Neural progenitor cell (in vitro differentiated cells): ENCODE results near the gene LRFN2.

Source experiments
- EZH2 ChIP-seq: fragments of 200-600 bp; sonication (generic); IDR thresholded peaks from 2 replicates; pipeline ENCODE4 v1.6.1; 2017; ENCODE audit warnings: antibody characterized with exemption, mild to moderate bottlenecking, moderate library complexity
- TF ChIP-seq, protein P1 (sequence below): fragments of 200-600 bp; sonication (generic); IDR thresholded peaks from 2 replicates; pipeline ENCODE4 v1.5.1; 2017; ENCODE audit warnings: antibody characterized with exemption, mild to moderate bottlenecking

DNA sequence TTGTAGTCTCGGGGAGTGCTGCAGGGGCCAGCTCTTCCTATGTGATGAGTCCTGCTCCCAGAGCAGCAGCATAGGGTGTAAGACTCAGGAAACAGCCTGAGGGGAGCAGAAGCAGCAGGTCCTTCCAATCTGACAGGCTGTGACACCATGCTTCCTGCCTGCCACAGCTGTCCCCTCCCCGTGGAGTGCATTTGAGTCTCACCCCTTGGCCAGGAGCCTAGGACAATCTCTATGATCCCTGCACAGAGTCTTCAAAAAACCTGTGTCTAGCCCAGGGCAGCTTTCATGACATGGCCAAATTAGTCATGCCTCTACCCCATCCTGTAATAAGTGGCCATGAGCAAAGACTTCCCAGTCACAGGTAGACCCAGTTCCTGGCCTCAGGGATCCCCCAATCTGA is 23.1 kb upstream of the LRFN2 start:
- TF ChIP-seq, protein P1, sequence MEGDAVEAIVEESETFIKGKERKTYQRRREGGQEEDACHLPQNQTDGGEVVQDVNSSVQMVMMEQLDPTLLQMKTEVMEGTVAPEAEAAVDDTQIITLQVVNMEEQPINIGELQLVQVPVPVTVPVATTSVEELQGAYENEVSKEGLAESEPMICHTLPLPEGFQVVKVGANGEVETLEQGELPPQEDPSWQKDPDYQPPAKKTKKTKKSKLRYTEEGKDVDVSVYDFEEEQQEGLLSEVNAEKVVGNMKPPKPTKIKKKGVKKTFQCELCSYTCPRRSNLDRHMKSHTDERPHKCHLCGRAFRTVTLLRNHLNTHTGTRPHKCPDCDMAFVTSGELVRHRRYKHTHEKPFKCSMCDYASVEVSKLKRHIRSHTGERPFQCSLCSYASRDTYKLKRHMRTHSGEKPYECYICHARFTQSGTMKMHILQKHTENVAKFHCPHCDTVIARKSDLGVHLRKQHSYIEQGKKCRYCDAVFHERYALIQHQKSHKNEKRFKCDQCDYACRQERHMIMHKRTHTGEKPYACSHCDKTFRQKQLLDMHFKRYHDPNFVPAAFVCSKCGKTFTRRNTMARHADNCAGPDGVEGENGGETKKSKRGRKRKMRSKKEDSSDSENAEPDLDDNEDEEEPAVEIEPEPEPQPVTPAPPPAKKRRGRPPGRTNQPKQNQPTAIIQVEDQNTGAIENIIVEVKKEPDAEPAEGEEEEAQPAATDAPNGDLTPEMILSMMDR: no peak
- TF ChIP-seq EZH2: no peak
